22Rv1 (cell line): ENCODE measurements around the gene CCSER1.

Experiments
- ZFX ChIP-seq: fragments of 450-650 bp; IDR thresholded peaks from 2 replicates; pipeline ENCODE4 v1.6.1; 2017; ENCODE audit warnings: antibody characterized with exemption, borderline replicate concordance
- TF ChIP-seq, protein P1 (sequence below): fragments of 450-650 bp; IDR thresholded peaks from 2 replicates; pipeline ENCODE4 v1.5.1; 2017; ENCODE audit warnings: mild to moderate bottlenecking

DNA sequence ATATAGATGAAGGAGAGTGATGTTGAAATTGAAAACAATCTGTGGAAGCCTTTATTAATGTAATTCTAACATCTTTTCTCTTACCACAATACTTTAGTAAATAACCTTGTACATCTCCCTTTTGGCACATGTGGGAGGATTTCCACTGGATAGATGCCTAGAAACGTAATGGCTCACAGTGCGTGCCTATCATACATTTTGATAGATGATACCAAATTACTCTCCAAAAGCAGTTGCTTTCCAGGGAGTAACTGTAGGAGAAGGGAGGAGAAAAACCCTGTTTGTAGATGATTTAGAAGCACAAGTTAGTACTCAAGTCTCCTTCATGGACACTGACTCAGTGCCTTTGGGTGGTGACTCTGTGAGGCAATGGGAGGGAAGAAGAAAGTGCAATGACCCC, 476.3 kb downstream of the CCSER1 start:
- TF ChIP-seq, protein P1, sequence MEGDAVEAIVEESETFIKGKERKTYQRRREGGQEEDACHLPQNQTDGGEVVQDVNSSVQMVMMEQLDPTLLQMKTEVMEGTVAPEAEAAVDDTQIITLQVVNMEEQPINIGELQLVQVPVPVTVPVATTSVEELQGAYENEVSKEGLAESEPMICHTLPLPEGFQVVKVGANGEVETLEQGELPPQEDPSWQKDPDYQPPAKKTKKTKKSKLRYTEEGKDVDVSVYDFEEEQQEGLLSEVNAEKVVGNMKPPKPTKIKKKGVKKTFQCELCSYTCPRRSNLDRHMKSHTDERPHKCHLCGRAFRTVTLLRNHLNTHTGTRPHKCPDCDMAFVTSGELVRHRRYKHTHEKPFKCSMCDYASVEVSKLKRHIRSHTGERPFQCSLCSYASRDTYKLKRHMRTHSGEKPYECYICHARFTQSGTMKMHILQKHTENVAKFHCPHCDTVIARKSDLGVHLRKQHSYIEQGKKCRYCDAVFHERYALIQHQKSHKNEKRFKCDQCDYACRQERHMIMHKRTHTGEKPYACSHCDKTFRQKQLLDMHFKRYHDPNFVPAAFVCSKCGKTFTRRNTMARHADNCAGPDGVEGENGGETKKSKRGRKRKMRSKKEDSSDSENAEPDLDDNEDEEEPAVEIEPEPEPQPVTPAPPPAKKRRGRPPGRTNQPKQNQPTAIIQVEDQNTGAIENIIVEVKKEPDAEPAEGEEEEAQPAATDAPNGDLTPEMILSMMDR: no peak
- no peak for TF ChIP-seq ZFX
